Left lung (tissue), 10 donors: Measurements from ENCODE around the gene RAB8B. TPM values are rescaled to one million over a fixed set of nuclear protein-coding genes. Genes with fewer than 3 reads are reported as not detected.

Source experiments
- ATAC-seq: fragments of 200-7000 bp; cut with Tn5 transposase; one replicate; pipeline ENCODE4 v1.9.1; 2020; ENCODE audit warnings: moderate library complexity
- DNase-seq, 4 donors: peaks; one replicate each; pipeline ENCODE4 v3.0.0-alpha.2; 2013 to 2020
- H3K27ac ChIP-seq, 2 donors: fragments of 200-600 bp; sonication (generic) in 1 of 2; one replicate each; pipeline versions ENCODE4 v1.5.0 to v1.8.0; 2020 to 2021
- H3K27me3 ChIP-seq, 2 donors: fragments of 200-600 bp; sonication (generic) in 1 of 2; one replicate each; pipeline versions ENCODE4 v1.5.0 to v1.8.0; 2020 to 2021
- H3K36me3 ChIP-seq, 2 donors: fragments of 200-600 bp; sonication (generic) in 1 of 2; one replicate each; pipeline versions ENCODE4 v1.5.0 to v1.8.0; 2020 to 2021
- H3K4me1 ChIP-seq, 2 donors: fragments of 200-600 bp; one replicate each; pipeline ENCODE4 v1.8.0; 2021
- H3K4me3 ChIP-seq, 2 donors: fragments of 200-600 bp; sonication (generic) in 1 of 2; one replicate each; pipeline versions ENCODE4 v1.5.0 to v1.8.0; 2020 to 2021; ENCODE audit warnings: mild to moderate bottlenecking in 1 of 2
- H3K9me3 ChIP-seq, 2 donors: fragments of 200-600 bp; sonication (generic) in 1 of 2; one replicate each; pipeline versions ENCODE4 v1.5.0 to v1.8.0; 2020 to 2021
- CTCF ChIP-seq, 2 donors: fragments of 200-600 bp; sonication (generic) in 1 of 2; IDR thresholded peaks; one replicate each; pipeline versions ENCODE4 v1.5.0 to v1.8.0; 2021; ENCODE audit warnings: antibody characterized with exemption in 2 of 2
- intact Hi-C, 2 donors: fragments of 100-400 bp; cut with DNase I; formaldehyde crosslinking; loops; one replicate each; pipeline versions ENCODE4 v1.11.2 to v1.14.2; 2022
- polyA plus RNA-seq, 6 donors: library from polyadenylated mRNA; unstranded; fragments of 120-200 nt; gene quantifications; one replicate each; pipeline ENCODE4 v1.2.1, GENCODE V29; 2013; ENCODE audit not compliant: insufficient read length in 6 of 6
- total RNA-seq, 2 donors: library from RNA; stranded (reverse); fragmentation: NEBNext Ultra II Directional; extraction: Animal tissue kit (Norgen Biotek cat#: 25700); gene quantifications; one replicate each; pipeline ENCODE4 v1.2.1, GENCODE V29; 2021
- donor health status: DM: no; HTN: yes; CAD: no.
- donor health status: DM: no; HTN: no; CAD: no.

Gene RAB8B
- total and polyA plus RNA-seq, 8 donors: 45.1 to 62.2 (median 57.0) TPM

- no peaks in the 10 kb centered on the region for H3K9me3 ChIP-seq
- H3K27ac ChIP-seq: no peak overlapping the region
- no peaks in the 10 kb centered on the region for H3K4me1 ChIP-seq
- intact Hi-C loops: no loop called here
- no peak for TF ChIP-seq CTCF (IDR thresholded peaks at IDR 0.05)
- H3K36me3 ChIP-seq: no peaks in the 10 kb centered on the region
- H3K4me3 ChIP-seq: no peak overlapping the region
- ATAC-seq (no peak), DNase-seq (no peak)
- no peaks in the 10 kb centered on the region for H3K27me3 ChIP-seq
Observed at GRCh38 chr15:63180746-63181145, 8.7 kb upstream of the RAB8B start.

- H3K27me3 ChIP-seq: no peaks in the 10 kb centered on the region
- TF ChIP-seq CTCF (IDR thresholded peaks at IDR 0.05): no peak
- DNase-seq (no peak), ATAC-seq (no peak)
- H3K4me3 ChIP-seq: no peak overlapping the region
- intact Hi-C loops: no loop called here
- H3K36me3 ChIP-seq: no peaks in the 10 kb centered on the region
- H3K9me3 ChIP-seq: no peaks in the 10 kb centered on the region
- no peak overlapping the region for H3K27ac ChIP-seq
- no peaks in the 10 kb centered on the region for H3K4me1 ChIP-seq
Observed at GRCh38 chr15:63181648-63182047, 7.8 kb upstream of the RAB8B start.

- Histone ChIP-seq H3K4me1 (peaks cover 0 to 6% of the 10 kb centered on the region in 2 donors), H3K4me3 (no peak overlapping the region), H3K9me3 (no peaks in the 10 kb centered on the region), H3K27me3 (no peaks in the 10 kb centered on the region), H3K36me3 (no peaks in the 10 kb centered on the region), H3K27ac (no peak overlapping the region)
- no peak for DNase-seq
- TF ChIP-seq CTCF (IDR thresholded peaks at IDR 0.05): no peak
- intact Hi-C loops: loop anchor here in 1 of 2 donors (5.0 kb wide), 1 partner anchor 92 kb away; the partner anchor contains the start of gene APH1B
- ATAC-seq: no peak
Observed at GRCh38 chr15:63185206-63185605, 4.2 kb upstream of the RAB8B start.

- no peak overlapping the region for H3K4me3 ChIP-seq
- intact Hi-C loops: loop anchor here in 1 of 2 donors (5.0 kb wide), 1 partner anchor 91 kb away; the partner anchor contains the start of gene APH1B
Observed at GRCh38 chr15:63186065-63186464, 3.3 kb upstream of the RAB8B start.

More at GRCh38 chr15:63186065-63186464, 3.3 kb upstream of the RAB8B start:
- Histone ChIP-seq H3K36me3 (no peaks in the 10 kb centered on the region), H3K4me1 (peaks cover 0 to 14% of the 10 kb centered on the region in 2 donors), H3K27ac (no peak overlapping the region), H3K9me3 (no peaks in the 10 kb centered on the region), H3K27me3 (no peaks in the 10 kb centered on the region)
- ATAC-seq (no peak), DNase-seq (no peak)
- TF ChIP-seq CTCF (IDR thresholded peaks at IDR 0.05): no peak
